SK-N-SH (cell line): ENCODE results near the gene C19orf73.

ENCODE experiments used
- CHD2 ChIP-seq: fragments of 150-350 bp; IDR thresholded peaks from 2 replicates; pipeline ENCODE4 v1.6.1; 2018; ENCODE audit warnings: low read length; ENCODE audit not compliant: partially characterized antibody
- EP300 ChIP-seq, 2 experiments: IDR thresholded peaks; 2 replicates each; pipeline versions ENCODE4 v1.4.0 to v1.6.1; 2012; ENCODE audit warnings: borderline replicate concordance in 1 of 2, low read depth in 1 of 2, low read length in 1 of 2
- EZH2phosphoT487 ChIP-seq: fragments of 200-600 bp; sonication (generic); IDR thresholded peaks from 2 replicates; pipeline ENCODE4 v1.6.1; 2017; ENCODE audit warnings: low read depth, mixed run types, mild to moderate bottlenecking, antibody characterized with exemption, moderate library complexity, borderline replicate concordance
- FOXJ3 ChIP-seq: sonication (generic); formaldehyde crosslinking; IDR thresholded peaks from 2 replicates; pipeline ENCODE4 v1.5.1; 2020; ENCODE audit warnings: mild to moderate bottlenecking, missing genetic modification reagents
- FOXM1 ChIP-seq: IDR thresholded peaks from 2 replicates; pipeline ENCODE4 v1.4.0; 2012; ENCODE audit warnings: low read depth, mild to moderate bottlenecking
- GABPA ChIP-seq: IDR thresholded peaks from 2 replicates; pipeline ENCODE4 v1.4.0; 2012; ENCODE audit warnings: low read depth, mild to moderate bottlenecking
- MXI1 ChIP-seq: IDR thresholded peaks from 2 replicates; pipeline ENCODE4 v1.6.1; 2012; ENCODE audit warnings: mild to moderate bottlenecking, low read depth, low read length, improper control_type of control experiment
- POLR2AphosphoS5 ChIP-seq: IDR thresholded peaks from 2 replicates; pipeline ENCODE4 v1.6.1; 2012; ENCODE audit warnings: low read depth, low read length
- RAD21 ChIP-seq: IDR thresholded peaks from 2 replicates; pipeline ENCODE4 v1.6.1; 2012; ENCODE audit warnings: mild to moderate bottlenecking, low read length
- RCOR1 ChIP-seq: fragments of 150-350 bp; IDR thresholded peaks from 2 replicates; pipeline ENCODE4 v1.6.1; 2017; ENCODE audit warnings: antibody characterized with exemption, low read length
- SMC3 ChIP-seq: IDR thresholded peaks from 2 replicates; pipeline ENCODE4 v1.6.1; 2012; ENCODE audit warnings: low read depth, low read length, improper control_type of control experiment
- TEAD4 ChIP-seq: IDR thresholded peaks from 2 replicates; pipeline ENCODE4 v1.4.0; 2012; ENCODE audit warnings: mild to moderate bottlenecking, borderline replicate concordance; ENCODE audit not compliant: insufficient read depth
- TF ChIP-seq, protein P1 (sequence below): IDR thresholded peaks from 2 replicates; pipeline ENCODE4 v1.4.0; 2012; ENCODE audit warnings: low read depth, borderline replicate concordance
- TF ChIP-seq, protein P2 (sequence below): fragments of 200-600 bp; sonication (generic); IDR thresholded peaks from 2 replicates; pipeline ENCODE4 v1.6.1; 2017; ENCODE audit warnings: antibody characterized with exemption, mild to moderate bottlenecking, moderate library complexity

DNA sequence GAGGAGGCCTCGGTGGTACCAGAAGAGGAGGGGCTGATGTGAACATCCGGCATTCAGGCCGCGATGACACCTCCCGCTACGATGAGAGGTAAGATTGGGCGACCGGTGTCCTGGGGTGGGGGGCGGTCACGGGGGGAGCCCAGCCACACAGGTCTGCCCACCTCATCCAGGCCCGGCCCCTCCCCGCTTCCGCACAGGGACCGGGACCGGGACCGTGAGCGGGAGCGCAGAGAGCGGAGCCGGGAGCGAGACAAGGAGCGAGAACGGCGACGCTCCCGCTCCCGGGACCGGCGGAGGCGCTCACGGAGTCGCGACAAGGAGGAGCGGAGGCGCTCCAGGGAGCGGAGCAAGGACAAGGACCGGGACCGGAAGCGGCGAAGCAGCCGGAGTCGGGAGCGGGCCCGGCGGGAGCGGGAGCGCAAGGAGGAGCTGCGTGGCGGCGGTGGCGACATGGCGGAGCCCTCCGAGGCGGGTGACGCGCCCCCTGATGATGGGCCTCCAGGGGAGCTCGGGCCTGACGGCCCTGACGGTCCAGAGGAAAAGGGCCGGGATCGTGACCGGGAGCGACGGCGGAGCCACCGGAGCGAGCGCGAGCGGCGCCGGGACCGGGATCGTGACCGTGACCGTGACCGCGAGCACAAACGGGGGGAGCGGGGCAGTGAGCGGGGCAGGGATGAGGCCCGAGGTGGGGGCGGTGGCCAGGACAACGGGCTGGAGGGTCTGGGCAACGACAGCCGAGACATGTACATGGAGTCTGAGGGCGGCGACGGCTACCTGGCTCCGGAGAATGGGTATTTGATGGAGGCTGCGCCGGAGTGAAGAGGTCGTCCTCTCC is 11.1 kb downstream of the C19orf73 start:
- TF ChIP-seq RCOR1 (no peak), CHD2 (no peak), RAD21 (no peak), EP300 (IDR thresholded peaks at IDR 0.05; ENCODE audit: borderline replicate concordance in 1 of 2, low read depth in 1 of 2, low read length in 1 of 2) (no peak), EZH2phosphoT487 (no peak), SMC3 (no peak), POLR2AphosphoS5 (no peak), TEAD4 (no peak), FOXM1 (no peak), MXI1 (no peak), FOXJ3 (no peak), GABPA (no peak)
- TF ChIP-seq, protein P1, sequence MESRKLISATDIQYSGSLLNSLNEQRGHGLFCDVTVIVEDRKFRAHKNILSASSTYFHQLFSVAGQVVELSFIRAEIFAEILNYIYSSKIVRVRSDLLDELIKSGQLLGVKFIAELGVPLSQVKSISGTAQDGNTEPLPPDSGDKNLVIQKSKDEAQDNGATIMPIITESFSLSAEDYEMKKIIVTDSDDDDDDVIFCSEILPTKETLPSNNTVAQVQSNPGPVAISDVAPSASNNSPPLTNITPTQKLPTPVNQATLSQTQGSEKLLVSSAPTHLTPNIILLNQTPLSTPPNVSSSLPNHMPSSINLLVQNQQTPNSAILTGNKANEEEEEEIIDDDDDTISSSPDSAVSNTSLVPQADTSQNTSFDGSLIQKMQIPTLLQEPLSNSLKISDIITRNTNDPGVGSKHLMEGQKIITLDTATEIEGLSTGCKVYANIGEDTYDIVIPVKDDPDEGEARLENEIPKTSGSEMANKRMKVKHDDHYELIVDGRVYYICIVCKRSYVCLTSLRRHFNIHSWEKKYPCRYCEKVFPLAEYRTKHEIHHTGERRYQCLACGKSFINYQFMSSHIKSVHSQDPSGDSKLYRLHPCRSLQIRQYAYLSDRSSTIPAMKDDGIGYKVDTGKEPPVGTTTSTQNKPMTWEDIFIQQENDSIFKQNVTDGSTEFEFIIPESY, result no peak
- TF ChIP-seq, protein P2, sequence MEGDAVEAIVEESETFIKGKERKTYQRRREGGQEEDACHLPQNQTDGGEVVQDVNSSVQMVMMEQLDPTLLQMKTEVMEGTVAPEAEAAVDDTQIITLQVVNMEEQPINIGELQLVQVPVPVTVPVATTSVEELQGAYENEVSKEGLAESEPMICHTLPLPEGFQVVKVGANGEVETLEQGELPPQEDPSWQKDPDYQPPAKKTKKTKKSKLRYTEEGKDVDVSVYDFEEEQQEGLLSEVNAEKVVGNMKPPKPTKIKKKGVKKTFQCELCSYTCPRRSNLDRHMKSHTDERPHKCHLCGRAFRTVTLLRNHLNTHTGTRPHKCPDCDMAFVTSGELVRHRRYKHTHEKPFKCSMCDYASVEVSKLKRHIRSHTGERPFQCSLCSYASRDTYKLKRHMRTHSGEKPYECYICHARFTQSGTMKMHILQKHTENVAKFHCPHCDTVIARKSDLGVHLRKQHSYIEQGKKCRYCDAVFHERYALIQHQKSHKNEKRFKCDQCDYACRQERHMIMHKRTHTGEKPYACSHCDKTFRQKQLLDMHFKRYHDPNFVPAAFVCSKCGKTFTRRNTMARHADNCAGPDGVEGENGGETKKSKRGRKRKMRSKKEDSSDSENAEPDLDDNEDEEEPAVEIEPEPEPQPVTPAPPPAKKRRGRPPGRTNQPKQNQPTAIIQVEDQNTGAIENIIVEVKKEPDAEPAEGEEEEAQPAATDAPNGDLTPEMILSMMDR, result no peak
